HTR-8/SVneo (cell line): ENCODE data around the gene JADE1.

Source experiments
- DNase-seq: peaks from one replicate; pipeline ENCODE4 v3.0.0; 2011; ENCODE audit warnings: low spot score, mixed read lengths; ENCODE audit not compliant: insufficient read length
- FAIRE-seq: peaks from 2 replicates; lab custom pipeline; 2011; peaks lifted over from hg19 to GRCh38; lab: Jason Lieb, UNC

Gene JADE1

GRCh38 chr4:128803783-128804182 is 5.7 kb upstream of the JADE1 start:
- no peak for FAIRE-seq

GRCh38 chr4:128810331-128810870 is 901 bp downstream of the JADE1 start:
- DNase-seq (no peak), FAIRE-seq (no peak)

More at GRCh38 chr4:128803783-128804182, 5.7 kb upstream of the JADE1 start:
- DNase-seq = no peak

- FAIRE-seq = peak; percentile 95
- peak; percentile 69 for DNase-seq
Observed at GRCh38 chr4:128810871-128811570, 1.5 kb downstream of the JADE1 start.

- FAIRE-seq = peak; percentile 31
- DNase-seq = peak; percentile 67
Observed at GRCh38 chr4:128811571-128812441, 2.3 kb downstream of the JADE1 start.

- DNase-seq (peak; percentile 54), FAIRE-seq (no peak)
Observed at GRCh38 chr4:128812442-128813235, 3.1 kb downstream of the JADE1 start.

GRCh38 chr4:128813965-128814364 is 4.5 kb downstream of the JADE1 start:
- no peak for DNase-seq
- FAIRE-seq = no peak

GRCh38 chr4:128818442-128818841 is 8.9 kb downstream of the JADE1 start:
- DNase-seq = no peak
- FAIRE-seq = no peak

- FAIRE-seq (no peak), DNase-seq (no peak)
Observed at GRCh38 chr4:128819082-128819742, 9.7 kb downstream of the JADE1 start.

GRCh38 chr4:128820671-128821070 is 11.2 kb downstream of the JADE1 start:
- DNase-seq = no peak
- no peak for FAIRE-seq

- no peak for FAIRE-seq
Observed at GRCh38 chr4:128821151-128821550, 11.7 kb downstream of the JADE1 start.

GRCh38 chr4:128823025-128823661 is 13.6 kb downstream of the JADE1 start:
- FAIRE-seq = no peak
- peak; percentile 48 for DNase-seq

More at GRCh38 chr4:128821151-128821550, 11.7 kb downstream of the JADE1 start:
- no peak for DNase-seq

- FAIRE-seq = no peak
- DNase-seq = no peak
Observed at GRCh38 chr4:128825226-128825625, 15.7 kb downstream of the JADE1 start.

GRCh38 chr4:128827296-128827695 is 17.8 kb downstream of the JADE1 start:
- DNase-seq (no peak), FAIRE-seq (no peak)

GRCh38 chr4:128830906-128831503 is 21.5 kb downstream of the JADE1 start:
- FAIRE-seq (no peak), DNase-seq (no peak)

- FAIRE-seq = no peak
- DNase-seq = no peak
Observed at GRCh38 chr4:128831531-128832242, 22.2 kb downstream of the JADE1 start.

- no peak for FAIRE-seq
- no peak for DNase-seq
Observed at GRCh38 chr4:128832243-128832625, 22.7 kb downstream of the JADE1 start.

GRCh38 chr4:128835498-128836222 is 26.2 kb downstream of the JADE1 start:
- no peak for FAIRE-seq
- no peak for DNase-seq

GRCh38 chr4:128837198-128837597 is 27.7 kb downstream of the JADE1 start:
- no peak for FAIRE-seq
- DNase-seq = no peak
